OCI-LY7 (cell line): ENCODE measurements around the gene SLC8A1. TPM values are rescaled to one million over a fixed set of nuclear protein-coding genes. Genes with fewer than 3 reads are reported as not detected.

Experiments used
- BruUV-seq: library from RNA; stranded (reverse); fragments of 400-500 nt; replicated peaks from 2 replicates; lab custom pipeline; 2021; lab: Mats Ljungman, UMichigan
- CTCF ChIA-PET: fragments of 300-600 bp; sonication (Branson Sonifier 250); formaldehyde crosslinking; loops from one replicate; lab custom pipeline; 2022; ENCODE audit warnings: antibody characterized with exemption; ENCODE audit not compliant: unreplicated experiment; lab: Charles Lee
- POLR2A ChIA-PET: fragments of 300-600 bp; sonication (Branson Sonifier 250); formaldehyde crosslinking; loops from one replicate; lab custom pipeline; 2022; ENCODE audit warnings: antibody characterized with exemption; lab: Charles Lee
- DNase-seq: peaks from one replicate; pipeline ENCODE4 v3.0.0-alpha.2; 2015; ENCODE audit warnings: low spot score
- H2AFZ ChIP-seq: fragments of 200-600 bp; sonication (generic), shearing (Covaris generic); 2 replicates; pipeline ENCODE4 v1.6.1; 2014; ENCODE audit warnings: mild to moderate bottlenecking, antibody characterized with exemption, low read length, moderate library complexity
- H3K27ac ChIP-seq: fragments of 200-600 bp; sonication (generic); 2 replicates; pipeline ENCODE4 v1.5.1; 2014; ENCODE audit warnings: mixed run types, low read depth, mild to moderate bottlenecking, moderate library complexity, low read length, inconsistent platforms; ENCODE audit not compliant: poor library complexity, severe bottlenecking
- H3K36me3 ChIP-seq: fragments of 200-600 bp; sonication (generic); 2 replicates; pipeline ENCODE4 v1.6.1; 2014; ENCODE audit warnings: mild to moderate bottlenecking, antibody characterized with exemption, low read length, moderate library complexity, mixed read lengths; ENCODE audit not compliant: insufficient read depth
- H3K4me1 ChIP-seq: fragments of 200-600 bp; sonication (generic); 2 replicates; pipeline ENCODE4 v1.5.1; 2014; ENCODE audit warnings: mild to moderate bottlenecking, low read length; ENCODE audit not compliant: insufficient read depth, poor library complexity, severe bottlenecking
- H3K4me2 ChIP-seq: fragments of 200-600 bp; sonication (generic); 2 replicates; pipeline ENCODE4 v1.6.1; 2014; ENCODE audit warnings: mild to moderate bottlenecking, low read length
- H3K4me3 ChIP-seq: fragments of 200-600 bp; sonication (generic); 2 replicates; pipeline ENCODE4 v1.5.1; 2014; ENCODE audit warnings: mild to moderate bottlenecking, low read depth, low read length; ENCODE audit not compliant: poor library complexity, severe bottlenecking
- H3K79me2 ChIP-seq: fragments of 200-600 bp; sonication (generic); 2 replicates; pipeline ENCODE4 v1.6.1; 2016; ENCODE audit warnings: low read depth, mild to moderate bottlenecking, low read length, moderate library complexity, mixed read lengths; ENCODE audit not compliant: insufficient read depth
- H3K9me2 ChIP-seq: fragments of 200-600 bp; sonication (generic); 2 replicates; pipeline ENCODE4 v1.6.1; 2016; ENCODE audit warnings: mild to moderate bottlenecking, low read length, mixed read lengths; ENCODE audit not compliant: insufficient read depth
- H3K9me3 ChIP-seq: fragments of 200-600 bp; sonication (generic); 2 replicates; pipeline ENCODE4 v1.6.1; 2014; ENCODE audit warnings: mild to moderate bottlenecking, mixed run types, low read length, mixed read lengths
- H4K20me1 ChIP-seq: fragments of 200-600 bp; sonication (generic); 2 replicates; pipeline ENCODE4 v1.6.1; 2014; ENCODE audit warnings: mild to moderate bottlenecking, antibody characterized with exemption, low read length, moderate library complexity, mixed read lengths; ENCODE audit not compliant: insufficient read depth
- CTCF ChIP-seq: fragments of 200-600 bp; sonication (generic); conservative IDR thresholded peaks from 2 replicates; pipeline ENCODE4 v1.5.1; 2014; ENCODE audit warnings: mild to moderate bottlenecking, antibody characterized with exemption, low read length, moderate library complexity, mixed read lengths
- EZH2phosphoT487 ChIP-seq: fragments of 200-600 bp; sonication (generic); IDR thresholded peaks from 2 replicates; pipeline ENCODE4 v1.6.1; 2018; ENCODE audit warnings: low read depth, borderline replicate concordance, mild to moderate bottlenecking, mixed run types, antibody characterized with exemption, low read length, moderate library complexity, mixed read lengths
- intact Hi-C: fragments of 100-400 bp; cut with micrococcal nuclease; formaldehyde crosslinking; loops from one replicate; pipeline ENCODE4 v1.10.0; 2022; ENCODE audit not compliant: unreplicated experiment
- total RNA-seq, 2 experiments: library from RNA; depleted of rRNA in 1 of 2; stranded (reverse); fragments of >200 nt in 1 of 2; shearing (Covaris generic) in 1 of 2; gene quantifications; 2 replicates each; pipeline ENCODE4 v1.2.3, GENCODE V29; 2014 to 2022

Gene SLC8A1
- total RNA-seq, 2 experiments from 2014 or later: 3.6 to 7.3 TPM

DNA sequence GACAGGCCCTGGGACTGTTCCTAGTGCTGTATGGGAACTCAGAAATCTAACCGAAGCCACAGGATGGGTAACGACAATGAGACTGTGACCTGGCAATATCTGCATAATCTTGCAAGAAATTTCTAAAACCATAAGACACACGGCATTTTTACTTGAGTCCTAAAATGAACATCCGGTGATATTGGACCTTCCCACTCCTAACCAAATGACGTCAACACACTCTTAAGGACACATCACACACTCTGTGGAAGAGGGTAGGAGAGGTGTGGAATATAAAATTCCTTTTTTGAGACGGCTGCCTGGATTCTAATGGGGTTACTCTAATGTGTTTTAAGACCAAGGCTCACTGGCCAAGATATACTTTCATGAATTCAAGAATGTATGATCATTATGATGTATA is 195.9 kb downstream of the SLC8A1 start:
- Histone ChIP-seq H3K9me2 (no peaks in the 10 kb centered on the region), H3K36me3 (no peaks in the 10 kb centered on the region), H3K4me3 (no peak overlapping the region), H3K4me2 (no peak overlapping the region), H4K20me1 (no peaks in the 10 kb centered on the region), H3K79me2 (no peaks in the 10 kb centered on the region), H3K27ac (no peak overlapping the region), H2AFZ (no peak overlapping the region), H3K4me1 (peaks cover 34% of the 10 kb centered on the region), H3K9me3 (no peaks in the 10 kb centered on the region)
- ChIA-PET CTCF (no interaction called here), POLR2A (interaction anchor here (0.7 to 1.6 kb wide), 3 partner anchors 17 to 42 kb away, joined by 3 to 12 read pairs (median 4); no protein-coding TSS in a partner anchor)
- TF ChIP-seq CTCF (no peak), EZH2phosphoT487 (no peak)
- intact Hi-C loops: no loop called here
- no TSS peak for BruUV-seq
- DNase-seq: no peak

DNA sequence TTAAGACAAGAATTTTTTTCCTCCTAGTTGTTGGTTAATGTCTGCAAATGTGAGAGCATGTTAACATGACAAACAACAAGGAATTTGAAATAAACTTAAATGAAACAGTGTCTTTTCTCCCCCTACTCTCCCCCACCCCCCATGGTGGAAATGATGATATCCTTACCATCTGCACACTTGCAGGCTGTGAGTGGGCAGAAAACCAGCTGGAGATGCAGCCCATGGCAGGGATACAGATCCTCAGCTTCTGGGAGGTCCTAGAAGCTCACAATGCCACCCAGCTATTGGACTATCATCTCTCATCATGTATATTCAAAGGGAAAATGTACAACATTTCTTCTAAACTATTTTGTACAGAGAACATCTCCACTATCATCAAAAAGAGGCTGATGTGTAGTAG is 196.8 kb downstream of the SLC8A1 start:
- POLR2A ChIA-PET: interaction anchor here (0.6 kb wide), 1 partner anchor 103 kb away, joined by 7 read pairs; no protein-coding TSS in a partner anchor
- no TSS peak for BruUV-seq
- Histone ChIP-seq H3K27ac (no peak overlapping the region), H2AFZ (no peak overlapping the region), H3K4me3 (no peak overlapping the region), H3K9me2 (no peaks in the 10 kb centered on the region), H4K20me1 (no peaks in the 10 kb centered on the region), H3K4me1 (peaks cover 25% of the 10 kb centered on the region), H3K4me2 (no peak overlapping the region), H3K36me3 (no peaks in the 10 kb centered on the region), H3K9me3 (no peaks in the 10 kb centered on the region), H3K79me2 (no peaks in the 10 kb centered on the region)
- no peak for DNase-seq
- intact Hi-C loops: no loop called here
- no peak for TF ChIP-seq CTCF
- TF ChIP-seq EZH2phosphoT487: no peak
- CTCF ChIA-PET: no interaction called here

- POLR2A ChIA-PET: interaction anchor here (0.6 to 1.3 kb wide), 6 partner anchors 9 to 104 kb away, joined by 3 to 11 read pairs (median 4); no protein-coding TSS in a partner anchor
- DNase-seq: no peak
- TF ChIP-seq EZH2phosphoT487 (no peak), CTCF (no peak)
- BruUV-seq: no TSS peak
- intact Hi-C loops: no loop called here
- peaks cover 20% of the 10 kb centered on the region for H3K4me1 ChIP-seq
- H4K20me1 ChIP-seq: no peaks in the 10 kb centered on the region
- CTCF ChIA-PET: no interaction called here
- no peak overlapping the region for H3K4me3 ChIP-seq
- no peak overlapping the region for H3K4me2 ChIP-seq
- H3K36me3 ChIP-seq: no peaks in the 10 kb centered on the region
- no peak overlapping the region for H2AFZ ChIP-seq
- no peaks in the 10 kb centered on the region for H3K79me2 ChIP-seq
- H3K9me2 ChIP-seq: no peaks in the 10 kb centered on the region
- H3K9me3 ChIP-seq: no peaks in the 10 kb centered on the region
- no peak overlapping the region for H3K27ac ChIP-seq
Observed at GRCh38 chr2:40254611-40255010, 197.3 kb downstream of the SLC8A1 start.
